Measurements from ENCODE around the gene FZD2.

DNA sequence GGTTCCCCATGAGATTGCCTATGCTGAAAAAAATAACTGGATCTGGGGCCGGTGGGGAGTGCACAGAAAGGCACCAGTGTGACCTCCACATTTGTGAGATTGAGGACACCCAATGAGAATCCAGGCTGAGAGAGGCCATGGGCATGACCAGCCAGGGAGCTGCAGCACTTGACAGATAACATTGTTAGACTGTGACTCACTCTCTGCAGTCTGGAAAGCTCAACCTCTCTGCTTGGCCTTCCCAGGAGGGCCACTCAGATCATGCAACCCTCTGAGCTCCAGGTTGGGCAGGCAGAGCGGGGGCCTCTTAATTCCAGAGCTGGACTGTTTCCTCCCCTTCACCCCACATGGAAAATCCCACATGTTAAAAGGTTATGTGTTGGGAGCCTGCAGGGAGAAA, 30.1 kb downstream of the FZD2 start:
- TF ChIP-seq EZH2 (IDR thresholded peaks at IDR 0.05; ENCODE audit: insufficient read depth, poor library complexity, severe bottlenecking) (no peak), EZH2phosphoT487 (IDR thresholded peaks at IDR 0.05; ENCODE audit: insufficient read depth, low read depth) (no peak)
